Inflammatory macrophage treated with lipopolysaccharide for 4 hours (primary cell): Measurements from ENCODE around the gene TTI1.

Experiments
- DNase-seq: peaks from one replicate; pipeline ENCODE4 v3.0.0-alpha.2; 2020

Gene TTI1

DNA sequence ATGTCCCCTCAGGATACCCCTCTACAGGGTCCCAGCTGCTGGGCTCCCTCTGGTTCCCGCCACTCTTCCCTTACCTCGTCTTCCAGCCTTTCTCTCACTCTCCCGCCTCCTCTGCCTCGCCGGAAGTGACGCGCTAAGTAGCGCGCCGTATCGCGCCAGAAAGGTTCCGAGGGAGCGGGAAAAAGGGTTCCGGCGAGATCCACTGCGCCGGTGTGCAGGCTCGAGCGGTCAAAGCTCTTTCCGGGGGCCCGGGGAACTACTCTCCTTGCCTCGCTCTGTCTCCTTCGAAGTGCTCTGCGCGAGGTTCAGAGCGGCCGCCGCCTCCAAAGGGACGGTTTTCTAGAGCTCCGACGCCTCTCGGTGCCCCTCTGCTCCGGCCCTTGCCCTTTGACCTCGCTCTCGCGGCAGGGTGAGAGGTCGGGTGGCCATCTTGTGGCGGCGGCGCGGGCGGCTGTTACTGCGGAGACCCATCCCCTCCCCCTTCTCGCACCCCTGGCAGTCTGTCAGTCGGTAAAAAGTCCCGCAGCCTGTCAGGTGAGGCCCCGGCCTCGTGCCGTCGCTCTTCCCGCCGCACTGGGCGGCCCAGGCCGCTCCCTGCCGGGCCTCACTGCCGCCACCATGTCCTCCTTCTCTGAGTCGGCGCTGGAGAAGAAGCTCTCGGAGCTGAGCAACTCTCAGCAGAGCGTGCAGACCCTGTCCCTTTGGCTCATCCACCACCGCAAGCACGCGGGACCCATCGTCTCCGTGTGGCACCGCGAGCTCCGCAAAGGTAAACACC is at the start of gene TTI1, which contains the start of gene RPRD1B:
Gene TTI1, minus strand, starts transcription at position 127 of the 778 bp plus-strand sequence. CDS start 19,640 bp downstream, outside the sequence.
Gene RPRD1B, plus strand, starts transcription at position 417 of the 778 bp plus-strand sequence. Its CDS starts 202 bp downstream, at position 619.
- peak; percentile 91 for DNase-seq

DNA sequence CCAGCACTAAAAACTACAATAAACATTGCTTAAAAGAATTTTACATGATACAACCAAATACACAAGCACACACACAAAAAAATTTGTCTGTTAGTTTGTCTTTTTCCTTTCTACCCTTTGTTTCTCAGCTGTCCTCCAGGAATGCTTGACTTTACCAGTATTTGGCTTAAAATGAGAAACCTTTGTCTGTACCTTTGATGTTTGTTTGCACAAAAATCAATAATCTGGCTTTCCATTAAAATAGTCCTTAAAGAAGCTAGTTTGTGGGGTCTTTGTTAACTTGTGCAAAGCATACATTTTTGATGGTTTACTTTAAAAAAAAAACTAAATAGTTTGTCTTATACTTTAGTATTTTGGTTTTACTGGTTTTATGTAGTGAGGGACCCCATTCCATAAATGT is 49.6 kb upstream of the TTI1 start:
- no peak for DNase-seq

DNA sequence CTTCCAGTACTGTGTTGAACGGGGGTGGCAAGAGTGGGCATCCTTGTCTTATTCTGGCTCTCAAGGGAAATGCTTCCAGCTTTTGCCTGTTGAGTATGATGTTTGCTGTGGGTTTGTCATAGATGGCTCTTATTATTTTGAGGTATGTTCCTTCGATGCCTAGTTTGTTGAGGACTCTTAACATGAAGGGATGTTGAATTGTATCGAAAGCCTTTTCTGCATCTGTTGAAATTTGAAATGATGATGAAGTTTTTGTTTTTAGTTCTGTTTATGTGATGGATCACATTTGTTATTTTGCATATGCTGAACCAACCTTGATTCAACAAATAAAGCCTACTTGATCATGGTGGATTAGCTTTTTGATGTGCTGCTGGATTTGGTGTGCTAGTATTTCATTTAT is 48.3 kb upstream of the TTI1 start:
- DNase-seq: no peak

DNA sequence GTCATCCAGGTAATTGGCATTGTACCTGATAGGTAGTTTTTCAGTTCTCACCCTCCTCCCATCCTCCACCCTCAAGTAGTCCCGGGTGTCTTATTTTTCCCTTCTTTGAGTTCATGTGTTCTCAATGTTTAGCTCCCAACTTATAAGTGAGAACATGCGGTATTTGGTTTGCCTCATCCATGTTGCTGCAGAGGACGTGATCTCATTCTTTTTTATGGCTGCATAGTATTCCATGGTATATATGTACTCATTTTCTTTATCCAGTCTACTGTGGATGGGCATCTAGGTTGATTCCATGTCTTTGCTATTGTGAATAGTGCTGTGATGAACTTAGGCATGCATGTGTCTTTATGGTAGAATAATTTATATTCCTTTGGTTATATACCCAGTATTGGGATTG is 46.1 kb upstream of the TTI1 start:
- no peak for DNase-seq

DNA sequence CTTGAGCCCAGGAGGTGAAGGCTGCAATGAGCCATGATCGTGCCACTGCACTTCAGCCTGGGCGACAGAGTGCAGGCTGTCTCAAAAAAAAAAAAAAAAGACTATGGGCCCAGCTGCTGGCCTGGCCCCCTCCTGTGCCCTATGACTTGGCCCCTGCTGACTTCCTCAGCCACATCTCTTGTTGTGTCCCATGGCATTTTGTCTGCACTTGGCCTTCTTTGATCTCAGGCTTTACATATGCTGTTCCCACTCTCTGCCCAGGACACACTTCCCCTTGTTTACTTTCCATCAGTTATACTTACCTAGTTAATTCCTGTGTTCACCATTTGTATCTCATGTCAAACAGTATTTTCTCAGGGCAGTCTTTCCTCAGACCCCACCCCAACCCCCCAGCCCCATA is 44.8 kb upstream of the TTI1 start:
- peak; percentile 26 for DNase-seq

DNA sequence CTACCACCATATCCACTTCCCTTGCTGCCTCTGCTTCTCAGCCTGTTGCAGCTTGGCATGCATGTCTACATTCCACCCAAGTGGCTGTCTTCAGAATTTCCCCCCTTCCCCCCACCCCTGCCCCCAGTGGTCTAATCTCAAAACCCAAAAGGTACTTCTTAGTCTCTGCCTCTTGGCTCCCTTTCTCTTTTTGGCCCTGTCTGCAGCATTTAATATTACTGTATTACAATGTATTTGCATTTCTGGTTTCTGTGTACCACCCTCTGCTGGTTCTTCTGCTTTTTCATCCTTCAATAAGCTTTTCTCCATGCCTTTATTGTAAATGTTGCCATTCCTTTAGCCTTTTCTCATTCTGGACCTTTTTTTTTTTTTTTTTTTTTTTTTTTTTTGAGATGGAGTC is 43.3 kb upstream of the TTI1 start:
- DNase-seq: no peak

DNA sequence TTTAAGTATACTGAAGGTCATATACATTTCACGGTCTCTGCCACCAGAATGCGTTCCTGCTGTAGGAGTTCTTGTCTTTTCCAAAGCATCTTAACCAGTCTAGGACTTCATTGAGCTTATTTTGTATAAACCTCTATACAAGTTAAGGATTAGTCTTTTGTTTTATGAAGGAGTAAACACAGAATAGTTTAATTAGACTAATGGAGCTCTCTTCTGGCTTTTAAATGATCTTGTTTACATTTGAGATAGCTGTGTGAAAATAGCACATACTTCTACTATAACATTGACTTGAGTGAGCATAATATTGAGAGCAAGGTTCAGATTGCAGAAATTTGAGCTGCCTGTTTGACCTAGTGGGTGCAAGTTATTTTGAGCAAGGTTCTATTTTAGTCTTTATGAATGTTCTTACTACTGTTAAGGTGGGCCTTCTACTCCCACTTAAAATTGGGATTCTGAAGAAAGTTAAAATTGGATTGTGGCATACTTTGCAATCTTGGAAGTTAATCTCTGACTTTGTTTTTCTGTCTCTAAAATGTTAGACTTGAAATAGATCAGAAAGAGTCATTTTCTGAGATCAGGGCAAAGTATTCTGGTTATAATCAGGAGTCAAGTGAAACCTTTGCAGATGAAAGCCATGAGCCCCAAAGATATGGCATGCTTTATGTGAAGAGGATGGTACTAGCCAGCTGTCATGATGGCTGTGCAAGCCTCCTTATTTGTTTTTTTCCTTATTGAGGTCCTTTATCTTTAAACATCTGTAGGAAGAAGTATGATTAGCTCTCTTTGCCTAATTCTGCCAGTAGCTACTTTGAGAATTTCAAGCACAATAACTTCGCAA is 42.1 kb upstream of the TTI1 start:
- no peak for DNase-seq

DNA sequence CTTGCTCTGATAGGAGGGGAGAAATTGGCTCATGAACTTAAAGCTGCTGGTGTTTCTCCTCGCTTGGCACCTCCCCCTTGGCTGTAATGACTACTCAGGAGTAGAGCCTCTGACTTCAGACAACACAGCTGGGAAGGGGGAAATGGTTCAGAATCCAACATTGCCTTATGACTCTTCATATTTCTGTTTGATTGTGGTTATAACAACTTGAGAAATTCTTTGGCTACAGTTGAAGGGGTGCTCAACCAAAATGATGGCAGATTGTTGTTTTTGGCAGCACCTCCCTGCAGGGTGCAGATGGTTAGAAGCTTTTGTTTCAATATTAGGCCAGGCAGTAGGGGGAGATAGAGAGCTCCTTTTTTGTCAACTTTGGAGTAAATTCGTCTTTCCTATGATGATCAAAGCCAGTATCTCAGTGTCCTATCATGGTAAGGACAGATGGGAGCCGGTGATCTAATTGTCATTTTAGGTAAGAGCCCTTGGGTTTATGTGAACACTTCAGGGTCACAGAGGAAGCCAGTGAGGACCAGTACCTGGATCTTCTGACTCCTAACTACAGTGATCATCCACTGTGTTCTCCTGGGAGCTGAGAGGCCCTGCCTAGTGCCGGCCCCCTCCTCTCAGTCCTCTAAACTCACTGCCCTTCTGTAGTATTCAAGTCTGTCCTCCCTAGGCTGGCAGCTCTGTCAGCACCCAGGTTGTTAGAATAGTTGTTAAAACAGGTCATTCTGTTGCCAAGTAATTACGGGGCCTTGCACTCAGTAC is 40.2 kb upstream of the TTI1 start:
- peak; percentile 59 for DNase-seq

DNA sequence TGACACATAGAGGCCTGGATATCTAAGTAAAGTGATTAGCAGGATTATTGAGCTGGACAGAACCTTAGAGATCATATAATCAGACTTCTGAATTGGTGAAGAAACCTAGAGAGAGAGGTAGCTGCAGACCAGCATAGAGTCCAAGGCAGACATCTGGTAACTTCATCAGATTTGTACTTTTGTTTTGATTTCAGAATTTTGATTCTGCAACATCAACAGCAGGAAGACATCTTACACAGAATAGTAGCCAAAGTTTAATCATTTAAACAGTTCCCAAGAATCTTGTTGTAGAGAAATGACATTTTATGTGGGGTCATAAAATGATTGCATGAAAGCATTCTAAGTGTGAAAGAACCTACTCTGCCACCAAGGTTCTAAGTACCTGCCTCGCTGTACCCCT is 39.6 kb upstream of the TTI1 start:
- no peak for DNase-seq

DNA sequence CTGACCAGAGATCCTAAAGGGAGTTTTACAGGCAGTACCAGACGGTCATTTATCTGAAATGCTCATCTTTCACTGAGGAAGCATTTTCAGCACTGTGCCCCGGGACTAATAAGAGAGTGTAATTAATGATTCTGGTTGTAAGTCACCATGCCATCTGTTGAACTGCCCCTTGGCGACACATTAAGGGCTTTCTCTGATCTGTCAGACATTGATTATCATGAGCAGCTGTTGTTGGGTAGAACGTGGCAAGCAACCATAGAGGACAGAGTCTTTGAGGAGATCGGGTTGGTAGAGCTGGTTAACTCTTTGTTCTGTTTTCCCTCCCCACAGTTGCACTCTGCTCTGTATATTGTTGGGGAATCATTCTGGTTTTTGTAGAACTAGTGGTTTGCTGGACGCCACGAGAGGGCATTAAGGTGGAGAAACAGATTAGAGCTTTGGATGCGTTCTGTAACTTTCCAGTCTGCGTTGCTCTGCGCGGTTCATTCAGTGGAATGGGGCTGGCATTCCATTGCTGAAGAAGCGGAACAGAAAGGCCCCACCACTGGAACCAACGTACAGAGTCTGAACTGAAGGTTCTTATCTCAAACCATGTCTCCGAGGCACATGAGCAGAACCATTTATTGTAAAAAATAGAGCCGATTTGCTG is 34.6 kb upstream of the TTI1 start:
- no peak for DNase-seq

DNA sequence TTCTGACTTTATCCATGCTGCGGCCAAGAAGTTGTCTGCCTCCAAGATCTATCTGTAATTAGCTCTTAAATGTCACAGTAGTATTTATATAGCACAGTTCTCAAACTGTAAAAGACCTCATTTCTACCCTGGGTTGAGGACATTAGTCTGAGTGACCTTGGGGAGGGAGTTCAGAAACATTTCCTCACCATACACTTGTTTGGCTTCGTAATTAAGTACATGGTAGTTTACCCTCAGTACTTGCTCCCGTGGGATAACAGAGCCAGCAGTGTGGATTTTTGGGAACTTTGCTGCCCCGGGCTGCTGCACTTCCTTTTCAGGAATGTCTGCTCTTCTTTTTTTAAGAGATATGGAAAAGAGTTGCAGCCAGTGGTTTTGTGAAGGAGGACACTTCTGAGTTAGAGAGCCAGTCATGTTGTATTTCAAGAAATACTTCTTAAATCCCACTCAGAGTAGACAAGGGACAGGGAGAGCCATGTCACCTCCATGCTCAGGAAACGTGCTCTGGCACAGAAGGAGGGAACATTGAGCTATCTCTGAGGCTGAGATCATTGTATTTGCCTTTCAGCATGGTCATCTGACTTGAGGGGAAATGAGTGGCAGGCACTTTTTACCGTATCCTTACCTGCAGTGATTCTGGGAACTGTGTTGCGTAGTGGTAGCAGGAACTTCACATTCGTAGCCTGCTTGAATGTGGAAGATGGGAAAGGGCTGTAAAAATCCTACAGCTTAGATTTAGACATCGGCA is 33.9 kb upstream of the TTI1 start:
- DNase-seq: no peak

DNA sequence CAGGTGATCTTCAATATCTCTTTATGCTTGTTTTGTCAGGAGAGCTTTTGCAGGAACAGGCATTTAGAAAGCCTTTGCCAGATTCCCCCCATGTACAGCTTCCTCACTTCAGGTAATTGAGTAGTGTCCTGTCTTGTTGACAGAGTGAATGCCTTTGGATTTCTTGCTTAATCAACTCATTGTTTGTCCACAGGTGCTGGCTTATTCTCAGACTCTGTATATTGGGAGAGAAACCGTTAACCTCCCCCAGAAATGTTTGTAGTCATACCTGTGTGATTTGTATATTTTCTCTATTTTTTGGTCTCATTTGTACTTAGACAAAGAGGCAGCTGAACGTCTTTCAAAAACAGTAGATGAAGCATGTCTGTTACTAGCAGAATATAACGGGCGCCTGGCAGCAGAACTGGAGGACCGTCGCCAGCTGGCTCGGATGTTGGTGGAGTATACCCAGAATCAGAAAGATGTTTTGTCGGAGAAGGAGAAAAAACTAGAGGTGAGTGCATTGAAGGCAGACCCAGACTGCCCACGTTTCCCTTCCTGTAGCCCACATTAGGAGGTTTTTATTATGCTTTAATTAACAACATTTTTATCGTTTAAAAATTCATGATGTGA is 32.6 kb upstream of the TTI1 start:
- no peak for DNase-seq

DNA sequence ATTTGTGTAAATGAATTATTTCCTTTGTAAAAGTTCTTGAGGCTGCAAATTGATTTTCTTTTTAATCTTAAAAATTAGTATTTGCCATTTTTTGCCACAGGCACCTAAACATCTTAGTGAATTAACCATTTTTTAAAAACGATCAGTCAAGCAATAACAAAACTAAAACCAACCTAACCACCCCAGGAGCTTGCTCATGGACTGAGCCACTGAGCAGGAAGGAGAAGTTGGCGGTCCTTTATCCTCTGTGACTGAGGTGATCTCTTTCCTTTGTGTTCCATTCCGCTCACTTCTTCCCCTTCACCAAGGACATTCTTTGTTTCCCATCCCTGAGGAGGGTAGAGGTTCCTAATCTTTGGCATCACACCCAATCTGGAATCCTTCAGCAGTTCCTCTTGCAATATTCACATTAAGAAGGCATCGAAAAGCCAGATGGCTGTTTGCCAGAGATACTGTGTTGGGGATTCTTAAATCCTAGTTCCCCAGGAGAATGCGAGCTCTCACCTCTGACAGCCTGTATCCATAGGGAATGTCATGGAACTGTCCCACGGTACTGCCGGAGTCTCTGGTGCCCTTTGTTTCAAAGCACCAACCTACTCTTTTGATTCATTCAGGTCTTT is 30.8 kb upstream of the TTI1 start:
- DNase-seq: no peak

DNA sequence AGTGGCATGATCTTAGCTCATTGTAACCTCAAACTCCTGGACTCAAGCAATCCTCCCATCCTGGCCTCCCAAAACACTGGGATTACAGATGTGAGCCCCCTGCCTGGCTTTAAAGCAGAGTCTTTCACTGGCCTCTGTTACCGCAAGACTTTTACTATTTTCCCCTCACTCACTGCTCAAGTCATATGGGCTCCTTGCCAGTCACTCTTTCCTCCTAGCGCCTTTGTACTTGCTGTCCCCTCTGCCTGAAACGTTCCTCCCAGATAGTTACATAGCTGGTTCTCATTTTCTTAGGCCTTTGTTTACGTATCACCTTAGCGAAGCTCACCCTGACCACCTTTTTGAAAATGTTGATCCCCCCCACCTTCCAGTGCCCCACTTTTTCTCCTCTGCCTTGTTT is 29.6 kb upstream of the TTI1 start:
- no peak for DNase-seq

DNA sequence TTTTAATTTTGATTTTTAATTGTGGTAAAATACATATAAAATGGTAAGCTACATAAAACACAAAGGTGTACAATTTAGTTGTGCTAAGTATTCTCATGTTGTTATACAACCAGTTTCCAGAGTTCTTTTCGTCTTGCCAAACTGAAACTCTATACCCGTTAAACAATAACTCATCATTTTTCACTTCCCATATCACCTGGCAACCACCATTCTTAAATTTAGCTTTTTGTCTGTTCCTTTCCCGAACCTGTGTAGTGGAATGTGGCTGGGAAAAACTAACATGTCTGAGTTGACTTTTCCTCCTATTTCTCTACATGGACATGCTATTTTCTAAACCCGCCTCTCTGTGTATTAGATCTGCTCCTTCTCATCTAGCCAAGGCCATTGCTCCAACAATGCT is 27.9 kb upstream of the TTI1 start:
- DNase-seq: no peak

DNA sequence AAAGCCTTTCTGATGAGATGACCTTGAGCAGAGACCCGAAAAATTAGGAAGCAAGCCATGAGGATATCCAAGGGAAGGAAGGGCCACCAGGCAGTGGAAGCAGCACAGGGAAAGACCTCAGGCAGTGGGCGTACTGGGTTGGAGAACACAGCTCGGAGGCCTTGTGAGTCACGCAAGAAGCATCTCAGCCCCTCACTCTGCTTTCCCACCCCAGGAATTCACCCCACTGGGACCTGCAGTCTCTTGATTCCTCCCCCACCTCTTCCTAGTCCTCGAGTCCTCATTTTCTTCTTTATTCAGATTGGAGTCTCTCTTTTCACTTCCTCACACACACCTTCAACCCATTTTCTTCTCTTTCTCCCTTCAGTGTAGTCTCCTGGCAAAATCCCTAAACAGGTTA is 27.3 kb upstream of the TTI1 start:
- DNase-seq: no peak

DNA sequence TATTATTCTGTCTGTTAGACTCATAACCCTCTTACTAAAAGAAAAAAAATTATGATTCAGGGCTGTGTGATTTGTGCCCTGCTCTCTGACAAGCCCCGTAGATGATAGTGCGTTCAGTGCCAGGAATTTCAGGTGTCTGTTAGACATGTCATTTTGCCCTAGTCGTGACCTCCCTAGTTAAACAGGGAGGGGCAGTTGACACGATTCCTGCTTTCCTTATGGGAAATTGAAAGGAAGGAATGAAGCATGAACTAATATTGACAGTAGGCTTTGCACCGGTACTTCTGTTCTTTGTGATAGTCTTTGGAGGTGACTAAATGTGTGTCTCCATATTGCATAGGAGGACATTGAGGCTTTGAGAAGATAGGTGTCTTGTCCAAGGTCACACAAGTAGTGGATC is 26.6 kb upstream of the TTI1 start:
- no peak for DNase-seq

DNA sequence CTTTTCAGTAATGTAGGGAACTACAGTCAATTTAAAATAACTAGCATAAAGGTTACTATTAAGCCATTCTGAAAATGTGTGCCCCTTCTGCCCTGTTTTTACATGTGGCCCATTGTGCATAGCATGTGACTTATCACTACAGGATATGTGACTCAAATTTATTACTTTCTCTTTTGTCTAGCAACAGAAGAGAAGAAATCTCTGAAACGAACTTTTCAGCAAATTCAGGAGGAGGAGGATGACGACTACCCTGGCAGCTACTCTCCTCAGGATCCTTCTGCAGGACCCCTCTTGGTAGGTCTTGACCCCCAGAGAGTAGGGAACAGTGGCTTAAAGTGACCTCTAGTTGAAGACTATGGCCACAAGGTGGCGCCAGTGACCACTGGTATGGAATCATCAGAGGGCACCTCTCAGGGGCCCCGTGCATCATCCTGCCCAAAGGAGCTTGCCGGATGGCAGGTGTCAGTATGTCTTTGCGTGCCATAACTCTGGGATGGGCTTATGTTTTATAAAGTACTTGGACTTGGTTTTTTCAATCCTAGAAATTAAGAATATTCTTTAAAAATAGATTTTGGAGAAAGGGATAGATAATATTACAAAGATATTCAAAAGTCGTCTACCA is 24.2 kb upstream of the TTI1 start:
- DNase-seq: peak; percentile 66

DNA sequence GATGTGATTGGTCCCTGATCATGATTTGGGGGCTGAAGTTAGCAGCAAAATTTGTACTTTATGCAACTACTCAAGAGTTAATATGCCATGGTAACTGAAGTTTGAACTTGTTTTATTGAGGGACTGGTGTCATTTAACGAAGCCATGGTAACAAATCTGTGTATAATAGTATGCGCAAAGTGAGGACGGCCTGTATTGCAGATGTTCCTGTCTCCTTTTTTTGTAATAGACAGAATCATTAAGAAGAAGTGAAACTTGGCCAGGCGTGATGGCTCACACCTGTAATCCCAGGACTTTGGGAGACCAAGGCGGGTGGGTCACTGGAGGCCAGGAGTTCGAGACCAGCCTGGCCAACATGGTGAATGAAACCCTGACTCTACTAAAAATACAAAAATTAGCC is 22.6 kb upstream of the TTI1 start:
- no peak for DNase-seq

DNA sequence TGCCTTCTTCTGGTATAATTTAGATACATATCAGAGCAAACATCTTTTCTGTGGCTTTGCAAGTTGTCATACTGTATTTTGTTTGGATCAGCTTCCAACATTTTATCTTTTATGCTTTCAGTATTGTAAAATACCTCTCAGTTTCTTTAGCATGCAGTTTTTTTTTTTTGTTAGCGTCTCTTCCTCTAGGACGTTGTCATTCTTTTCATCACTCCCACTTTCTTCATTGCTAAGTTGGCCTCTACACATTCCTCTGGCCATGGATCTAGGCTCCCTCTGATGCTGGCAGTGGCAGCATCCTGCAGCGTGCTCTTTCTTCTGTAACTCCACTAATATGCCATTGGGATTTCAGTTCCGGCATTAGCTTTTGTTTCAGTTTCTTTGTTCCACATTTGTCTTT is 22.0 kb upstream of the TTI1 start:
- no peak for DNase-seq

DNA sequence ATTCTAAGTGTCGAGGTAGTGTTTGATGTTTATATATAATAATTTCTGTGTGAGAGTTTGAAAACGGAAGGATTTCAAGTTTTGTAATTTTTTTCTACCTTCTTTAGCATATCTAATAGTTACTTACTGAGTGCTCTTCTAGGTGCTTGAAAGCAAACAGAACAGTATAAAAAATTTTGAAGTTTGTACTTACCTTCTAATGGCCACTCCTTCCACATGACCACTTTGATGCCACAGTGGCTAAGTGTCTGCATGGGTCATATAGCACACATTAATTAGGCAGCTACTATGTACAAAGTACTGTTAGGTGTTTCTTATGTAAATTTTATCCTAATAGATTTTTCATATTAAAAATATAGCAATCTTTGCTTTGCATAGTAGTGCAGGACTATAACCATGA is 21.4 kb upstream of the TTI1 start:
- DNase-seq: no peak
